Measurements from ENCODE around the gene GTF2H4.
"Not testable (repeated sequence)": the region's sequence is repeated elsewhere in the genome, so short reads cannot be mapped to it uniquely, and the experiment has no call there.

GTF2H4 gene

DNA sequence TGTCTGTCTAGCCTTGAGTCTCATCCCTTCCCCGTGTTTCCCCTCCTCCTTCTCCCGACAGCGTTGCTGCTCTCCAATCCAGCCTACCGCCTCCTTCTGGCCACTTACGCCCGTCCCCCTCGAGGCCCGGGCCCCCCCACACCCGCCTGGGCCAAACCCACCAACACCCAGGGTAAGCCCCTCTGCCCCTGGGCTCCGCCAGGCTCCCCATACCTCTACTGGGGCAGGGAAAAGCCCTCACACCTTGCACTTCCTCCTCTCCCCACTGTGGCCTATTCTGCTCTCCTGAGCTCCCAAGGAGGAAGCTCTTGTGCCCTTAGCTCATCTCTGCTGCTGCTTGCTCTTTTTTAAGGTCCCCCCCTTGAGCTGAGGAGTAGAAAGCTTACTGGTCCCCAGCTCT is 12.7 kb upstream of the GTF2H4 start:
- DNase-seq = no peak

DNA sequence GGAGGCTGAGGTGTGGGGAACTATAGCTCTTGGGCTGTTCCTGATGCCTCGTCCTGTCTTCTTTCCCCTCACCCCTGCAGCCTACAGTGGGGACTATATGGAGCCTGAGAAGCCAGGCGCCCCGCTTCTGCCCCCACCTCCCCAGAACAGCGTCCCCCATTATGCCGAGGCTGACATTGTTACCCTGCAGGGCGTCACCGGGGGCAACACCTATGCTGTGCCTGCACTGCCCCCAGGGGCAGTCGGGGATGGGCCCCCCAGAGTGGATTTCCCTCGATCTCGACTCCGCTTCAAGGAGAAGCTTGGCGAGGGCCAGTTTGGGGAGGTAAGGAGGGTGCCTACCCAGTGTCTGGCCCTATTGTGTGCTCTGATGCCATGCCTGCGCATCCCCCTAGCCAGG is 11.5 kb upstream of the GTF2H4 start:
- no peak for DNase-seq

DNA sequence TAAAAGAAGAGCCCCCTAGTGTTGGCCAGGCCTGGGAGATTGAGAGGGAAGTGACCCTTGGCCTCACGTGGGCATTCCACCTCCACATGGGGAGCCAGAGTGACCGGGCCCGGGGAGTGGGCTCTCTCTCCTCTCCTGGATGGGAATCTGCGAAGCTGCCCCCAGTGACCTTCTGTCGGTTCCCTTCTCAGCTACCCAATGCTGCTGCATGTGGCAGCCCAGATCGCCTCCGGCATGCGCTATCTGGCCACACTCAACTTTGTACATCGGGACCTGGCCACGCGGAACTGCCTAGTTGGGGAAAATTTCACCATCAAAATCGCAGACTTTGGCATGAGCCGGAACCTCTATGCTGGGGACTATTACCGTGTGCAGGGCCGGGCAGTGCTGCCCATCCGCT is 10.1 kb upstream of the GTF2H4 start:
- DNase-seq = no peak

DNA sequence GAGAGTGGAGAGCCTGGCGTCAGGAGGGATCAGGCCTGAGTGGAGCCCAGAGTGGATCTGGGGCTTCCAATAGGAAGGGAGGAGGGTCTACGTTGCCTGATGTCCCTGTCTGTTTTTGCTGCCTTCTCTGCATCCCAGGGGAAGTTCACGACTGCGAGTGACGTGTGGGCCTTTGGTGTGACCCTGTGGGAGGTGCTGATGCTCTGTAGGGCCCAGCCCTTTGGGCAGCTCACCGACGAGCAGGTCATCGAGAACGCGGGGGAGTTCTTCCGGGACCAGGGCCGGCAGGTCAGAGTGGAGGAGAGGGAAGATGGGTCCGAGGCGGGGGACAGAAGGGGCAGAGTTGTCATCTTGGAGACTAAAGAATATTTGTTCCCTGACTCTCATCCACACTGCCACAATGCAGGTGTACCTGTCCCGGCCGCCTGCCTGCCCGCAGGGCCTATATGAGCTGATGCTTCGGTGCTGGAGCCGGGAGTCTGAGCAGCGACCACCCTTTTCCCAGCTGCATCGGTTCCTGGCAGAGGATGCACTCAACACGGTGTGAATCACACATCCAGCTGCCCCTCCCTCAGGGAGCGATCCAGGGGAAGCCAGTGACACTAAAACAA is 9.2 kb upstream of the GTF2H4 start:
- DNase-seq = no peak

DNA sequence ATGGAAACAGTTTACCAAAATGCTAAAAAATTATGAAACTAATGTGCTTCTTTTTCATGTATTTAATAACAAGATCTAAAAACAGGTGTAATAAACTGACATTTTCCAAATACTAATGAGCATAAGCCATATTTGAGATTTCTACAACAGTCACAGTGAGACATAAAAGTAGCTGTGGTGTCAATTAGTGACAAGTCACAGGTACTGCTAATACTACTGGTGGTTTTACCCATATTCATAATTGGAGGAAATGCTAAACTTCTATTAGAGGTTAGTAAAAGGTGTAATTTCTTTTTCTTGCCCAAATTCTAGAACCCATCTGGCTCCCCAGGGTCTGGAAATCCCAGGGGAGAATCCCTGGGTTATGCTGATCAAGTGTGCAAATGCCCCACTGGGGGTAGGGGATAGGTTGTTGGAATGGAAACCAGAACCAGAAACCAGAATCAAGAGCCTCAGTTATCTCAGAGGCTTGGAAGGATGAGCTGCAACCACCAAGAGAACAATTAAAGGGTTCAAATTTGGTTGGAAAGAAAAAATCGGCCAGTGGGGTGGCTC is 7.1 kb upstream of the GTF2H4 start:
- no peak for DNase-seq

DNA sequence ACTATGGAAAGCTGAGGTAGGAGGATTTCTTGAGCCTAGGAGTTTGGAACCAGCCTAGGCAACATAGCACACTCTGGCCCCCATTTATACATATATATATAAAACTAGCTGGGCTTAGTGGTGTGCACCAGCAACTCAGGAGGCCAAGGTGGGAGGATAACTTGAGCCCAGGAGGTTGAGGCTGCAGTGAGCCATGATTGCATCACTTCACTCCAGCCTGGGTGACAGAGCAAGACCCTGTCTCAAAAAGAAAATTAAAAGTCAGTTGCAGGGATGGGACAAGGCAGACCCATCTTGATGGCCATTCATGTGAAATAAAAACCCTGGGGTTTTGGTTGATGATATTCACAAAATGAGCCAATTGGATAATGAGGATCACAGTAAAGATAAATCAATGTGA is 6.6 kb upstream of the GTF2H4 start:
- no peak for DNase-seq

DNA sequence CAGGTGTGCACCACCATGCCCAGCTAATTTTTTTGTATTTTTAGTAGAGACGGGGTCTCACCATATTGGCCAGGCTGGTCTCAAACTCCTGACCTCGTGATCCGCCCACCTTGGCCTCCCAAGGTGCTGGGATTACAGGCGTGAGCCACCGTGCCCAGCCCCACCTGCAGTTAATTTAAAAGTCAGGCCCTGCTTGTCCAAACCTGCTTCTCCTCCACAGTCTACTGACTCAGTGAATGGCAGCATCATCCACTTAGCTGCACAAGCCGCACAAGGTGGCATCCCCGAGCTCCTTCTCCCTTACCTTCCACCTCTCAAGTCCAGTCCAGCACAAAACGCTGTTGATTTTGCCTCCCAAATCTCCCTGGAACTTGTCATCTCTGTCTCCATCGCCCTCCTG is 5.8 kb upstream of the GTF2H4 start:
- DNase-seq = not testable (repeated sequence)

DNA sequence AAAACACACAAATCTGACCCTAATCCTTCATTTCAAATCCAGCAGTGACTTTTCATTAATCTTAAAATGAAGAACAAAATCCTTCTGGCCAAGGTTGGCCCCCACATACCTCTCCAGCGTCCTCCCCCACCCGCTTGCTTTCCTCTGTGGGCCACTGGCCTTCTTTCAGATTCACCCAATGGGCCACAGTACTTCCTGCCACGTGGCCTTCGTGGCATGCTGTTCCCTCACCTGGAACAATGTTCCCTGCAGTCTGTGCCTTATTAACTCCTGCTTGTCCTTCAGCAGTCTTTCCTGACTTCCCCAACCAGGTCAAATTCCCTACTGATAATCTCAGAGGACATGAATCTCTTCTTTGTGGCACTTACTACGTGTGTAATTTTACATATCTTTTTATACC is 5.3 kb upstream of the GTF2H4 start:
- no peak for DNase-seq

DNA sequence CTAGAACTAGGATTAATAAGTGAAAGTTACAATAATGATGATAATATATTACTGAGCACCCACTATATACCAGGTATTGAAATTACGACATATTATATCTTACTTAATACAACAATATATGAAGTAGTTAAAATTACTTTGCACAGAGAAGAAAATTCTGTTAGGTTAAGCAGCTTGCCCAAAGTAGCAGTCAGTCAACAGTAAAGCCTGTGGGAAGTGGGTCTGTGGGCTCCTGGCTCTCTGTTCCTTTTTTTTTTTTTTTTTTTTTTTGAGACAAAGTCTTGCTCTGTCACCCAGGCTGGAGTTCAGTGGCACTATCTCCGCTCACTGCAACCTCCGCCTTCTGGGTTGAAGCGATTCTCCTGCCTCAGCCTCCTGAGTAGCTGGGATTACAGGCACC is 4.8 kb upstream of the GTF2H4 start:
- DNase-seq = no peak

DNA sequence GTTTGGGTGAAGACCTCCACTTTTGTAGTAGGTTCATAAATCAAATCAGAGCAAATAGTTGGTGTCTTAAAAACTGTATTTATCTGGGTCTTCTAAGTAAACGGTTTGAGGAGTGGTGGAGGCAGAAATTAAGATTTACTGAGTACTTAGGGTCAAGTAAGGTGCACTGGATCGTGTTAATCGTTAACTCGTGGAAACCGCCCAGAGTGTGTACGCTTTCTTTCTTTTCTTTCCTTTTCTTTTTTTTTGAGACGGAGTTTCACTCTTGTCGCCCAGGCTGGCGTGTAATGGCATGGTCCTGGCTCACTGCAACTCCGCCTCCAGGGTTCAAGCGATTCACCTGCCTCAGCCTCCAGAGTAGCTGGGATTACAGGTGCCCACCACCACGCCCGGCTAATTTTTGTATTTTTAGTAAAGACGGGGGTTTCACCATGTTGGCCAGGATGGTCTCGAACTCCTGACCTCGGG is 683 bp upstream of the GTF2H4 start:
- DNase-seq = not testable (repeated sequence)

DNA sequence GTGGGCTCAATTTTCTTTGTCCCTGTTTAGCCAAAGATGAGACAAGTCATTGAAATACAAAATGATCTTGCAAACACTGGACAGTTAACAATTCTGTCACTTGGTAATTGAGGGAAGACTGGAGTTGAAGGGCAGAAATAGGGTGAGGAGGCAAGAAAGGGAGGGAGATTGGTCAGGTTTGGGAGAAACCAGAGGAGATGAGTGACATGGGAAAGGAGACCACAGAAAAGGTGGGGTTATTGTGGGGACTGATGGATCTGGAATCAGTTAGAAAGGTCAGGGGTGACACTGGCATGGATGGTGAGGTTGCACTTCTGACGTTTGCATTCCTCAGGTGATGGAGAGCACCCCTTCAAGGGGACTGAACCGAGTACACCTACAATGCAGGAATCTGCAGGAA is 693 bp downstream of the GTF2H4 start:
- DNase-seq = no peak

DNA sequence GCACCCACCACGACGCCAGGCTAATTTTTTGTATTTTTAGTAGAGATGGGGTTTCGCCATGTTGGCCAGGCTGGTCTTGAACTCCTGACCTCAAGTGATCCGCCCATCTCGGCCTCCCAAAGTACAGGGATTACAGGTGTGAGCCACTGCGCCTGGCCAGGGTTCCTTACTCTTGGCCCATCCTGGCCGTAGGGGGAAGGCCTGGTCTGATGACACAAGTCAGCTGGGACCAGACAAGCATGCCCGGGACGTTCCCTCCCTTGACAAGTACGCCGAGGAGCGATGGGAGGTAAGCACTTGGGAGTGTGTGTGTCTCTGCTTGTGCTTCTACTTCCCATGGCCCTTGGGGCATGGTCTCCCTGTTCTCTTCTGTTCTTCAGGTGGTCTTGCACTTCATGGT is 2.5 kb downstream of the GTF2H4 start:
- not testable (repeated sequence) for DNase-seq

DNA sequence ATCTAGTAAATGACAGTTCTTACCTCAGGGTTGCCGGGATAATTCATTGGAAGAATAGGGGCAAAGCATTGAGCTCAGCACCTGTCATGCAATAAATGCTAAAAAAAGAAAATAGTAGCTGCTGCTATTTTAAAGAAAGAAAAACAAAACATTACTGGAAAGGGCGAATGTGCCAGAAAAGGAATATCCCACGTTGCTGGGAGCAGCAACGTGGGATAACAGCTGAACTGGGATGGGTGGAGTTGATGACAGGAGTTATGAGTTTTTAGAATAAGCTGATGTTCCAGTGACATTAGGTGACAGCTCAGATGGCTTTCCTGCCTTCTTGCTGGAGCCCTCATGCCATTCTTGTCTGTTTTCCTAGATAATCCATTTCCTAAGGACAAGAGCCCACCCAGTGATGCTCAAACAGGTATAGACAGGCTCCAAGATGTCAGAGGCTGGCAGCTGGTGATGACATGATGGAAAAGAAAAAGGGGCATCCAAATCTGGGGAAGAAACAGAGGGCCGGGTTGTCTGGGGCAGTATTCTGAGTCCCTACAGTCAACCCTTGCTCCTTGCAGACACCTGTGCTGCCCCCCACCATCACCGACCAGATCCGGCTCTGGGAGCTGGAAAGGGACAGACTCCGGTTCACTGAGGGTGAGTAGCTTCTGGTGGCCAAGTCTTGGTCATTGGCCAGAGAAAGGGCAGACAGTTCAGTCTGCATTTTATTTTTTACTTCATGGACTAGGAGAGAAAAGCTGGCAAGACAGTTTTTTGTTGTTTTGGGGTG is 4.9 kb downstream of the GTF2H4 start:
- DNase-seq = no peak

DNA sequence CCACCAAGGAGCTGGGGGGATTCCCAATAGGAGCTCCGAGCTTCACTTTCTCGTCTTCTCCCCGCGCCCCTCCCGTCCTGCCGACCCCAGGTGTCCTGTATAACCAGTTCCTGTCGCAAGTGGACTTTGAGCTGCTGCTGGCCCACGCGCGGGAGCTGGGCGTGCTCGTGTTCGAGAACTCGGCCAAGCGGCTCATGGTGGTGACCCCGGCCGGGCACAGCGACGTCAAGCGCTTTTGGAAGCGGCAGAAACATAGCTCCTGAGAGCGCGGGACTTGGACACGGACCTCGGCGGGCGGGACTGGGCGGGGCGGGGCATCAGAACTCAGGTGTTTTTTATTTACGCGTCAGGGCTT is 5.7 kb downstream of the GTF2H4 start:
- DNase-seq = no peak

DNA sequence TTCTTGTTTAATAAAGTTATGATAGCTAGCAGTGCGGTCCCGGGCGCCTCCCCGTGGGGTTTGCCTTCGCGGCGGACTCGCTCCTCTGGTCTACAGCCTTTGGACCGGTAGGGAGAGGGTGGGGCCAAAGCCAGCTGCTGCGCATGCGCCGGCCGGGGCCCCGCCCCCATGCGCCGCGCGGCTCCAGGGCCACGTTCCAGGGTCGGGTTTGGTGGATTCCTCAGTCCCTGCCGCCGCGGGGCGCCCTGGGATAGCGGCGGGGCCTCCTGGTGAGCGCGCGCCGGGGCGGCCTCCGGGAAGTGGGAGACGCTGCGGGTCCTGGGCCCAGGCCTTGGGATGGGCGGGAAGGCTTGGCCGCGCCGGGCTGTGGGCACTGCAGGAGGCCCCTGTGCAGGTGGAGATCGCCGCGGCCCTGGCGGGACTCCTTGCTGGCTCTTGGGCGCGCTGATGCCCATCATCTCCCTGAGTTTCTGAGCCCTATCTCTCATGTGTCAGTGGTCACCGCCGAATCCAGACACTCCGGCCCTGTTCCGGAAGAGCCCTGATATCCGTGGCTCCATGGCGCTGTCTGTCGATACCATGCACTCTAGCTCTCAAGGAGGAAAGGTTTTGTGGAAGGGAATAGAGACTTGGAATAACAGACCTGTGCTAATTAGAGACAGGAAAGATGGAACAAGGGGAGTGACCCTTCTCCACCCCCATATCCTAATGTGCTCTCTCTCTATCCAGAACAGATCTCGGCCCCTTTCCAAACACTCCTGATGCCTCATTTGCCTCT is 6.3 kb downstream of the GTF2H4 start, which contains the start of gene VARS2:
Gene VARS2 (plus strand): TSS at position 163 of the 778 bp plus-strand sequence. CDS start 599 bp downstream, at position 762.
- peak; percentile 94 for DNase-seq

DNA sequence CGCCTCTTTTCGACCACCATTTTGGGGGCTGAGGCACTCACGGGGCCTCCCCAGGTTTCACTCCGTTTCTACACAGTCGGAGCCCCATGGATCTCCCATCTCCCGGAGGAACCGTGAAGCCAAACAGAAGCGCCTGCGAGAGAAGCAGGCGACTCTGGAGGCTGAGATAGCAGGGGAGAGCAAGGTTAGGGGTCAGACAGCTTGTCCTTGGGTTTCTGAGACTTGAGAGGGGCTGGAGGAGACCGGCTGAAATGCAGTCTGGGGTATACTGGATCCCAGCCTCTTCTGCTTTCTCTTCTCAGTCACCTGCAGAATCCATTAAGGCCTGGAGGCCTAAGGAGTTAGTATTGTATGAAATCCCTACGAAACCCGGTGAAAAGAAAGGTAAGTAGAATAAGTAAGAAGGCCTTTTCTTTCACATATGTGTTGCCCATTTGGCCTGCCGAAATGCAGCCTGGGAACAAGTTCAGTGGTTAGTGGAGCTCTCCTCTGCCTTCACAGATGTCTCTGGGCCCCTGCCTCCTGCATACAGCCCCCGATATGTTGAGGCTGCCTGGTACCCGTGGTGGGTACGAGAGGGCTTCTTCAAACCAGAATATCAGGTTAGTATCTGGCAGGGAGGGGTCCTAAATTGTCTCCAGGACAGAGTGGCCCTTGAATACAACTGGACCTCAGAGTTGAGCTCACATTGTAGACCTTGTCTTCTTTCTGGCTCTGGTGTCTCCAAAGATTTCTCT is 7.0 kb downstream of the GTF2H4 start:
- no peak for DNase-seq

DNA sequence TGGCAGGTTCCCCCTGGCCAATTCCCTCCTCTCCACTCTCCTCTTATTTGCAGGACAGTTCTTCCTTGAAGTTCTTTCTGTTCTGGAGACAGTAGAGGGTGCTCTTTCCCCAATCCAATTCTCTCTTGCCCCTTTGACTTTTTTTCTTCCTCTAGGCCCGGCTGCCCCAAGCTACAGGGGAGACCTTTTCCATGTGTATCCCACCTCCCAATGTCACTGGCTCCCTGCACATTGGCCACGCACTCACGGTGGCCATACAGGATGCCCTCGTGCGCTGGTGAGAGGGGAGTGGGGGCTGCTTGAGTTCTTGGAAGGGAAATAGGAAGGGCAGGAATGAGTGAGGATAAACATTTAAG is 7.6 kb downstream of the GTF2H4 start:
- peak; percentile 54 for DNase-seq

DNA sequence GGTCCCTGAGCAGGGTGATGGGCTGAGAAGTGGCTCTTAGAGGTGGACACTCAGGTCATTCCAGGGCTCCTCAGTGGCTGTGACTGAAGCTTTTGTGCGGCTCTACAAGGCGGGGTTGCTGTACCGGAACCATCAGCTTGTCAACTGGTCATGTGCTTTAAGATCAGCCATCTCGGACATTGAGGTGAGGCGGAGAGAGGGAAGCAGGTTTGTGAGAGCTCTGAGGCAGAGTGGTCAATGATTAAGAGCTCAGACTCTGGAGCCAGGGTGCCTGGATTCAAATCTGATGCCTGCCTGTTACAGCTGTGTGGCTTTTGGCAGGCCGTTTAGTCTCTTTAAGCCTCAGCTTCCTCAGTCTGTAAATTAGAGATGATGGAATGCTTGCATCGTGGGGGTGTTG is 9.0 kb downstream of the GTF2H4 start:
- DNase-seq = no peak

DNA sequence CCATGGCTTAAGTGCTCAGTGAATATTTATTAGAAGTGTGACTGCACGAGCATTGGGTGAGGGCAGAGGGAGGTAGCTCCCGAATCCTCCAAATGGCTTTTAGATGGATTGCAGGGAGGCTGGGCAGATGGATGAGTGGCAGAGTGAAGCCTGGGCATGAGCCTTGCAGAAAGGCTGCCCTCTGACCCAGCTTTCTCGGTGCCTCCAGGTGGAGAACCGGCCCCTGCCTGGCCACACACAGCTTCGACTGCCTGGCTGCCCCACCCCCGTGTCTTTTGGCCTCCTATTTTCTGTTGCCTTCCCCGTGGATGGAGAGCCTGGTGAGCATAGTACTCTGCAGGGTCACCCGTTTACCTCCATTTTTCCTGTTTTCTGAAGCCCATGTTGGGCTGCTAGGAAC is 9.5 kb downstream of the GTF2H4 start:
- no peak for DNase-seq

DNA sequence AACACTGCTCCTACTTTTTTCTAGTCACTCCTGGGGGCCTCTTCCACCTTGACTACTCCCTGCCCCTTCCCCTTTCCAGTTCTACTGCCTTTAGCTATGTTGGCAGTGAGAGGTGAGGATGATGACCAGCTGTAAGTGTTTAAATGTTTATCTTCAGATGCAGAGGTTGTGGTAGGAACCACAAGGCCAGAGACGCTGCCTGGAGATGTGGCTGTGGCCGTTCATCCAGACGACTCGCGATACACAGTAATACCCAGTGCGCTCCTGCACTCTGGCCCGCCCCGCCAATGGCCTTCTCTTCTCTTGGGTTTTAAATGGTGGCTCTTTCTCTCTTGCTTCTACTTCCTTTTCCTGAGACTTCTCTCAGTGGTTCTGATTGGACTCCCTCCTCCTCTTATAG is 10.7 kb downstream of the GTF2H4 start:
- no peak for DNase-seq

DNA sequence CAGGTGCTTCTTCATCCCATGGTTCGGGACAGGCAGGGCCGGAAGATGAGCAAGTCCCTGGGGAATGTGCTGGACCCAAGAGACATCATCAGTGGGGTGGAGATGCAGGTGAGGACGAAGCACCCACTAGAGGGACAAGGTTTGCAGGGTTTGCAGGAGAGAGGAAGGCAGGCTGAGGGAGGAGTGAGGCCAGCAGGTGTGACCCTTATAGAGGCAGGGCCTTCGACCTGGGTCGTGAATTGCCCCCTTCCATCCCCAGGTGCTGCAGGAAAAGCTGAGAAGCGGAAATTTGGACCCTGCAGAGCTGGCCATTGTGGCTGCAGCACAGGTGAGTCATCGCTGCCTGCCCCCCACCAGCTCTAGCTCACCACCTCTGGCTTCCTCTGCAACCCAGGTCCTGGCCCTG is 14.4 kb downstream of the GTF2H4 start:
- DNase-seq = no peak

DNA sequence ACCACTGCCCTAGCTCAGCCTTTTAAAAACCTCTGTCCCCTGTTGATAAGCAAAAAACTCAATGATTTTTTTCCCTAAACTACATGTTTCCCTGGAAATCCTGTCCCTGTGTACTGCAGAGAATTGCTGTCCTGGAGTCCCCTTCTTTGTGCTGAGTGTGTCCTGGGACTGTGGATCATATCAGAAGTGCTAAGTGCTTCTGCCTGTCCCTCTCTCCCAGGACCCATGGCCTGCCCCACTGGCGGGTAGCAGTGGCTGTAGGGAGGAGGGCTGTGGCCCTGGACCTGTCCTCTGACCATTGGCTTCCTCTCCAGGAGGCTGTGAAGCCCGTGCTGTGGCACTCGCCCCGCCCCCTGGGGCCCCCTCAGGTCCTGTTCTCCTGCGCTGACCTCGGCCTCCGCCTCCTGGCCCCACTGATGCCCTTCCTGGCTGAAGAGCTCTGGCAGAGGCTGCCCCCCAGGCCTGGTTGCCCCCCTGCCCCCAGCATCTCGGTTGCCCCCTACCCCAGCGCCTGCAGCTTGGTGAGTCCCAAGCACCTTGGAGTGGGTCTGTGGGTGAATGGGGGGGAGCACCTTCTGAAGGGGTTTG is 16.1 kb downstream of the GTF2H4 start:
- DNase-seq = not testable (repeated sequence)

DNA sequence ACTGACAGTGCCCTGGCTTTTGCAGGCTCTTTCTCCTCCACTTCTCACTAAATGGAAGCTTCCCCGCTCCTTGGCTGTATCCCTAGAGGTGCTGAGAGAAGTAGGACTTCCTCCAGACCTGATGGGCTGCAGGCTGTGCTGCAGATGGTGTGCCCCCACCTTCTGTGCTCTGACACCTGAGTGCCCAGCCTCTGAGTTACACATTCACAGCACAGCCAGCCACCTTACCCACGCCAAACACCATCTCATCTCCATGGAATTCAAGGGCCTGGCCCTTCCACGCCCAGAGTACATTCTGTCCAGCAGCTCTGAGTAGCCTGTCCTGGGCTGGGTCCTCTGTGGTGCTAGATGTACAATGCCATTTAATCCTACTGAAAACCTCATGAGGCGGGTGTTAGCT is 18.6 kb downstream of the GTF2H4 start:
- no peak for DNase-seq

All from activated CD4-positive, alpha-beta T cell treated with anti-CD3 and anti-CD28 coated beads, Interleukin-10, Interleukin-2, amounts not matched to agents 100 ng/mL and 50 ng/mL, durations not matched to agents 16 hours and 8 hours (primary cell).